ENCODE results near the gene FAM53A.
"Not testable (repeated sequence)": the region's sequence is repeated elsewhere in the genome, so short reads cannot be mapped to it uniquely, and the experiment has no call there.

Gene FAM53A

DNA sequence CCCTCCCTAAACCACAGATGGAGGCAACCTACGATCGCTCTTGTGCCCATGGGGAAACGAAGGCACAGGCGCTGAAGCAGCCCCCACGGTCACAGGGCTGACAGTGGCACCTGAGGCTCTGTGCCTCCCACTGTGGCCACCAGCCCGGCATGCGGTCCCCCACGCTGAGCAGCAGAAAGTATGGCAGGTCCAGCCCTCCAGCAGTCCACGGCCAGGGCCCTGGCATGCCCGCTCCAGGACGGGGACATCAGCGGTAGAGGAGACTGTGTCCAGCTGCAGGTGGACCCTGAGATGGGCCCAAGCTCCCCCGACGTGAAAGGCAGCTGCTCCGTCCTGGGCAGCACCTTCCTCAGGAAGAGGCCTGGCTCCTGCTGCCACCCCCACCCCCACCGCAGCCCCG, 61.2 kb downstream of the FAM53A start:
- no peak for DNase-seq (ENCODE audit: low spot score)

DNA sequence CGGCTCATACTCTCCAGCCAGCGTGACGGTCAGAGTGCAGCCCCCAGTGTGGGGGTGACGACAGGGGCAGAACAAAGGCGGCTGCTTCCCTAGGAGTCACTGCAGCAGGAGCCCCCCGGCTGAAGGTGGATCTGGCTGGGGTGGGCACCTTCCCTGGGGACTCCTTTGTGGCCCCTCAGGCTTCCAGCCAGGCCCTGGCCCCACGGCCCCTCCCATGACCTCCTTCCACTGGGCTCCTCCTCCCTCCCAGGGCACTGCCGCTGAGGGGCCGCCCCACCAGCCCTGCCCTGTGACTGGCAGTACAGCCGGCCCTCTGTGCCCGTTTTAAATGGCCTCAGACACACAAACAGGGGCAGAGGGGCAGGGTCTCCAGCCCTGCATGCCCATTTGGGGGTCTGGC, 61.9 kb downstream of the FAM53A start:
- DNase-seq (ENCODE audit: low spot score): no peak

DNA sequence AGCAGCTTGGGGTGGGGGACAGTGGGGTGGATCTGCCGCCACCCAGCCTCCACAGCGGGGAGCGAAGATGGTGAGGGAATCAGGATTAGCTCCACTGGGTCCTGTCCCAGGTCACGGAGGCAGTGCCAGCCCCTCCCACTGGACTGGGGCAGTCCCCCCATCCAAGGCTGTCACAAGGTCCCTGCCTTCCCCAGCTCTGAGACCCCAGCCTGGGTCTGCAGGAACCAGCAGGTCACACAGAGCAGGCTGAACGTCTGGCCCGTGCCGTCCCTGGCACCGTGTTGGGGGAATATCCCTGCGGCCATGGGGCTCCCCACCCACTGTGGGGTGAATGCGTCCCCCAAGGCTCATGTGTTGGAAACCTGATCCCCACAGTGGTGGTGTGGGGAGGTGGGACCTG, 62.6 kb downstream of the FAM53A start:
- no peak for DNase-seq (ENCODE audit: low spot score)

DNA sequence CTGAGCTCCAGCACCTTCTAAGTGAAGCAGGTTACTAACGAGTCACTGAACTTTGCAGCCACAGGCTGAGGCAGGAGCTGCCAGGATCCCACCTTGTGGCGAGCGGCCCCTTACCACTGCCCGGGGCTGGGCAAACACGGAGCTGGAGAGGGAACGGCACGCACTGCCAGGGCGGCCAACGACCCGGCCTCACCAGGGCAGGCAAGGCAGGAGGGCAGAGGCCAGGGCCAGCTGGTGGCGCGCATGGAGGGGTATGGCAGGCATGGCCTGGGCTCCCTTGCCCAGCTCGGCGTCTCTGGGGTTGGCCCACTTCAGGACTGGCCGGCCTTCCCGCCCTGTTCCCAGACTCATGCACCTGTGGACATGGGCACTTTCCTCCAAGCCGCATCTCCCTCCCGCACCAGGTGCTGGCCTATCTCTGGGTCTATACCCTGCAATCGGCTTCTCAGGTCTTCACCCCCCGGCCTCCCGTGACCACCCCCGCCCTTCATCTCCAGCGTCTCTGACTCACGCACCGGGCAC, 64.9 kb downstream of the FAM53A start:
- no peak for DNase-seq (ENCODE audit: low spot score)

DNA sequence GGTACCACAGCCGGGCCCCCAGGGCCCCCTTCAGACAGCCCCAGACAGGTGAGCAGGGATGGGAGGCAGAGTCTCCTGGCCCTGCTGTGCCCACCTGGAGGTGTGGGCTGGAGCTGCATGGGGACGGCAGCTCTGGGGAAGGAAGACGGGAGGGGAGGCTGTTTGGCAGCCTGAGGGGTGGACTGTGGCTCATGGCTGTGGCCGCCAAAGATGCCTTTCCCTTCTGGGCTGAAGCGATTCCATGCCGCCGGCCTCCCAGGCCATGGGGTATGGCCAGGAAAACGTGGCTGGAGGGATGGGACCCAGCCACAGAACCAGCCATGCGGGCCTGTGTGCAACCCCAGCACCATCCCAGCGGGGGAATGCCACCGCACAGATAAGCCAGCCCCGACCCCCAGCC, 65.7 kb downstream of the FAM53A start:
- DNase-seq (ENCODE audit: low spot score): no peak

DNA sequence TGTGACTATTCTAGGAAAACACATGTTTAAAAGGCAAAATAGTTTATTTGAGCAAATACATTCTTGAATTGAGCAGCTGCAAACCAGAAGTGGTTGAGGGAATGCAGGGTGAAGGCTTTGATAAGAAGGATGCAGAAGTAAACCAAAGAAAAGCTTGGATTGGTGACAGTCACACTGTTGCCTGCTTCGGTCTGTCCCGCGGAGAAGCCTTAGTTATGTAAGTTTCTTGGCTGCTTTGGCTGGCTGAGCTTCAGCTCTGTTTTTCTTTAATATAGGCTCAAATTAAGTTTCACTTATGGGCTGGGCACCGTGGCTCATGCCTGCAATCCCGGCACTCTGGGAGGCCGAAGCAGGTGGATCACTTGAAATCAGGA, 67.6 kb downstream of the FAM53A start:
- no peak for DNase-seq (ENCODE audit: low spot score)

DNA sequence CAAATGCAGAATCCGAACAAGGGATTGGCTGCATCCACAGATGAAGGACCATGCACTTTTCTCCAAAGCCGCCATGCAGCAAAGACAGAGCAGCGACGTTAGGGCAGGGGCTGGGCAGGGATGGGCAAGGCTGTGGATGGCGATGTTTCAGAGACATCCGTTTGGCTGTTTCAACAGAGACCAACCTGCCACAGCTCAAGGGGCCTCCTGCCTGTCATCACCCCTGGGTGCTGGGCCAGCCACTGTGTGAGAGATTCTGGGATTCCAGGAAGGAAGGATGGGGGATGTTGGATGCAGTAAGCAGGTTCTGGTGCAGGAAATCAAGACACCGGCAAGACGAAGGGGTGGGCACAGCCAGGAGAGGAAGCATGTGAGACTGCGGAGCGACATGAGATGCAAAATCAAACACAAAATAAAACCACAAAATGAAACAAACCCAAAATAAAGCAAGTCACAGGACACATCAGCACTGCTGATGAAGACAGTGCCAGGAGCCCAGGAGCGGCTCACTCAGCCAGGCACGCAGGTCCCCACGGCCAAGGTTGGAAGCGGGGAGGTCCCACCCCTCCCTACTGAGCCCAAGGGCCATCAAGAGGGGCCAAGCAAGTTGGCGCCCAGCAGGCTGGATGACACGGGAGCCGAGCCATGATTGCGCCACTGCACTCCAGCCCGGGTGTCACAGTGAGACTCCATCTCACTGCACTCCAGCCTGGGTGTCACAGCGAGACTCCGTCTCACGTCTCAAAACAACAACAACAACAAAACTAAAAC, 68.1 kb downstream of the FAM53A start:
- no peak for DNase-seq (ENCODE audit: low spot score)

DNA sequence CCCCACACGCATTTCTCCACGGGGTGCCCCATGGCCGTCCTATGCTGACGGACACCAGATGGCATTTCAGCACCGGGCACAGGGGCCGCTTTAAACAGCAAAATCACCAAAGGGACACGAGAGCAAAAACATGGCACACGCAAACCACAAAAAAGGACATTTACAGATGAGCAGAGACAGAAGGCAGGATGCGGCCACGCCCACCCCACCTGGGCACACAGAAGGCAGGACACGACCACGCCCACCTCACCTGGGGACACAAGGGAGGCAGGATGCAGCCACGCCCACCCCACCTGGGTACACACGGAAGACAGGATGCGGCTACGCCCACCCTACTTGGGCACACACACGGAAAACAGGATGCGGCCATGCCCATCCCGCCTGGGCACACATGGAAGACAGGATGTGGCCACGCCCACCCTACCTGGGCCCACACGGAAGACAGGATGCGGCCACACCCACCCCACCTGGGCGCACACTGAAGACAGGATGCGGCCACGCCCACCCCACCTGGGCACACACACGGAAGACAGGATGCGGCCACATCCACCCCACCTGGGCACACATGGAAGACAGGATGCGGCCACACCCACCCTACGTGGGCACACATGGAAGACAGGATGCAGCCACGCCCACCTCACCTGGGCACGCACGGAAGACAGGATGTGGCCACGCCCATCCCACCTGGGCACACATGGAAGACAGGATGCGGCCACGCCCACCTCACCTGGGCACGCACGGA, 69.1 kb downstream of the FAM53A start:
- DNase-seq (ENCODE audit: low spot score): no peak

DNA sequence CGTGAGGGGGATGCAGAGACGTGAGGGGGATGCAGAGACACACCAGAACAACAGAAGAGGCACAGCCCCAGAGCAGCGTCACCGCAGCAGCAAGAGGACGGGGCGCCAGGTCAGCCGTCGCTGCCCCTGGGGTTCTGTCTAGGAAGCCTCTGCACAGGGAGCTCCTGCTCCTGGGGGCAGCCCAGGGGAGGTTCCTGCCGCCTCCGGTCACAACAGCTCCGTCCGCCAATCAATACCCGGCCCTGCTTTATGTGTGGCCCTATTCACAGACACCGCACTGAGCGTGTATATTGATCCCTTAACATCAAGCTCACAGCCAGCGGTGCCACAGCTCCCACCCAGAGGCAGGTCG, 69.6 kb downstream of the FAM53A start:
- DNase-seq (ENCODE audit: low spot score): no peak

DNA sequence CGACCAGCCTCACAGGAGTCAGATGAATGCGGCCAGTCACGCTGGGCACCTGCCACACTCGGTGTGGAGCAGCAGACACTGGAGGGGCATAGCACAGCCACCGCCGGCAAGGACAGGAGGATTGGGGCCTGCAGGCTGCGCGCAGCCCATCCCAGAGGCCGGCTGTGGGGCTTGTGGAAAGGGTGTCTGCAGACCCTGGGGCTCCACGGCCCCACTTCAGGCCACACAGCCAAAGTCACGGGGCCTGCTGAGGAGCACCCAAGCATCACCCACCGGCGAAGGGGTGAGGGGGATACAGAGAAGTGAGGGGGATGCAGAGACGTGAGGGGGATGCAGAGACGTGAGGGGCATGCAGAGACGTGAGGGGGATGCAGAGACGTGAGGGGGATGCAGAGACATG, 70.1 kb downstream of the FAM53A start:
- DNase-seq (ENCODE audit: low spot score): no peak

DNA sequence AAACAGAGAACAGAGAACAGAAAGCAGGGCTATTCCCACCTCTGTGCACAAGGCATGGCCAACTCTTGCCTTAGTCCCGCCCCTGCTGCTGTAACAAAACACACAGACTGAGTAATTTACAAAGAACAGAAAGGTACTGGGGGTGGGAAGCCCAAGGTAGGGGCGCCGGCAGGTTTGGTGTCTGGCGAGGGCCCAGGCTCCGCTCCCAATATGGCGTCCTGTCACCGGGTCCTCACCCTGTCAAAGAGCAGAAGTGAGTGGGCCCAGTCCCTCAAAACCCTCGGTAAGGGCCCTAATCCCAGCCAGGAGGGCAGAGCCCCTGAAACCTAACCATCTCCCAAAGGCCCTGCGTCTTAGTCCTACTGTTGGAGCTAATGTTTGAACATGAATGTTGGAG, 71.0 kb downstream of the FAM53A start:
- DNase-seq (ENCODE audit: low spot score): no peak

DNA sequence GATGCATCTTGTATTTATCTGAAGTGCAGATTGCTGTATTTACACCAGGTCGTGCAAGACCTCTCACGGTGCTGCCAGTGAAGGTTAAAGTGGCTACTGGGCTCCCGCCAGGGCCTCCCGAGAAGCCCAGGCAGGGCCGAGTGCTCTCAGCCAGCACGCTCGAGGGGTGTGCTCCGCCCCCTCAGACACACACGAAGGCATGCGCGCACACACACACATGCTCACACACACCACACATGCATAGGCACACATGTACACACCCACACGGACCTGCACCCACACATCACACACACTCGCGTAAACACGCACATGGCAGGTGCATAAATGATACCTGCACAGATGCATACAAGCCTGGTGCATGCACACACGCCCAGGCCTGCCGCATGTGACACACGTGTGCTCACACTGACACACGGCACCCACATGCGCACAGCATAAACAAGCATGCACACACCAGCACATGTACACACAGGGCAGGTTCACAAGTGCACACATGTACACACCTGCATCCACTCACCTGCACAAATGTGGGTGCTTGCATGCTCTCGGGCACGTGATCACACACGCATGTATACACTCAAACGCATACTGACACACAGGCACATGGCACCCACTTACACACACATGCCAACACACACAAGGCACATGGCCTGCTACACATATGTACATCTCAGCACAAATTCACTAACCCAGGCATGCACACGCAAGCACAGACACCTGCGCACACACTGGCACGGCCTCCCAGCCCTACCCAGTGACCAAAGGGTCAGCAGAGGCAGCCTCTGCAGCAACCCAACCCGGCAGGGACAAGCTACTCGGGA, 71.6 kb downstream of the FAM53A start:
- no peak for DNase-seq (ENCODE audit: low spot score)

DNA sequence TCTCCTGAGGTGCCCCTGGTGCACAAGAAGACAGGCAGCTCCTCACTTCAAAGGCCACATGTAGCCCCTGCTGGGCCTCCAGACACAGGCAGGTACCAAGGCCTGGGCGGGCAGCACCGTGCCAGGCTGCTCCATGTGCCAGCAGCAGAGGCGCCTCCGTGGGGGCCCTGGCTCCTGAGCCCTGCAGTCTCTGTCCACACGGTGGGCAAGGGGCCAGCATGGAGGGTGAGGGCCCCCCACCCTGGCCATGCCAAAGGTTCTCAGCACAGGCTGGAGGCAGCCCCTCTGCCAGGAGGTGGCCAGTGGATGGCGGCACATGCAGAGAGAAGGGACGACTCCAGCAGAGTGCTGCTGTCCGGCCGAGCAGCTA, 72.6 kb downstream of the FAM53A start:
- DNase-seq (ENCODE audit: low spot score): no peak

DNA sequence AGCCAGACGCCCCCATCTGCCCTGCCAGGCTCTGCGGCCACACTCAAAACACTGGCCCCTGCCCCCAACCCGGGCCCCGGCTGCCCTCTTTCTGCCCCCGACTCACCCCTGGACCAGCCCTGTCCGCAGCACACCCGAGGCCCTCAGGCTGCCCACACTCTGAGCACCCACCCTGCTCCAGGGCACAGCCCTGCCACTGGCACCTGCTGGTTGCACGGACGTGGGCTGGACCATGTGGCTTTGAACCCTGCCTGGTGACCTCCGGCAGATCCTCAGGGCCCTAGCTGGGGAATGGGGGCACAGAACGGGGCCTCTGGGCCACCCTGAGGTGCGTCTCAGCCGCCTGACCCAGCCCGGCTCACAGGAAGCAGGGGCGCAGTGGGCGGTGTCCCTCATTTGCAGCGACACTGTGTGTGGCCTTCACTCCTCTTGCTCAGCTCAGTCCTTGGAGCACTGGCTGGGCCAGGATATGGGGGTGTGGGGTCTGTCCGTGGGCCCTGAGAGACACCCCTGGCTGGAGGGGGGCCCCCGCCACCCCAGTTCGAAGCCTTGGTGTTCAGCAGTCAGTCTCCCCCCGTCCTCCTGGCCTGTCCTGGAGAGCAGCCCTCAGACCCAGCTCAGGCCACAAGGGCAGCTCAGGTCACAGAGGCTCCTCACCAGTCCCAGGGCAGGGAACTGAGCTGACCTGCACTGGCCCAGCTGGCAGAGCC, 73.2 kb downstream of the FAM53A start:
- DNase-seq (ENCODE audit: low spot score): no peak

DNA sequence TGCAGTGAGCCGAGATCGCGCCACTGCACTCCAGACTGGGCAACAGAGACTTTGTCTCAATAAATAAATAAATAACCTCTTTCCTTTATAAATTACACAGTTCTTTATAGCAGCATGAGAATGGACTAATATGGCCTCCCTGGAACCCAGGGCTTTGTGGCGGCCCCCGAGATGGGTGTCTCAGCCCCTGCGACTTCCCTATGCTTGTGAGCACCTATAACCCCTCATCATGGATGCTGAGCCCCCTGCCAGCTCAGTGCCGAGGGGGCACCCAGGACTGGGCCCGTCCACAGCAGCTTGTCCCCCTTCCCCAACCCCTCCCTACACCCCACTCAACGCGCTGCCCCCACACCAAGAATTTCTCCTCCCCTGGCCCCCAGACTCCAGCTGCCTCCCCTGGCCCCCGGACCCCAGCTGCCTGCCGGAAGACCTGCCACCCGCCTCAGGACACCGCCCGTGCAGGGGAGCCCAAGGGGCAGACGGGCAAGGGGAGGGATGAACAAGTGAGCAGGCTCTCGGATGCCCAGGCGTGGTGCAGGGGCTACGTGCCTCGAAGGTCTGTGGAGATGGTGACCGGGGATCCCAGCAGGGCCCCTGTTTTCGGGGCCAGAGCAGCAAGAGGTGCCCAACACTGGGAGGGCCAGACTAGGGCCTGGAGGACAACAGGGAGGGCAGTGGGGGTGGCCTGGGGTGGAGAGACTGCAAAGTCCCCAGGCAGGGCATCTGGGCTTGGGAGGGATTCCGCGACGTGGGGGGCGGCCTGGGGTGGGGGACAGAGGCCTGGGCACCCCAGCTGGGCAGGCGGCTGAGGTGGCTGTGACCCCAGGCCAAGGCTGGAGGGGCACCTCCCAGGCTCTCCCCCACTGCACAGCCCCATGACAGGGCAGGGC, 74.0 kb downstream of the FAM53A start:
- DNase-seq (ENCODE audit: low spot score): no peak

DNA sequence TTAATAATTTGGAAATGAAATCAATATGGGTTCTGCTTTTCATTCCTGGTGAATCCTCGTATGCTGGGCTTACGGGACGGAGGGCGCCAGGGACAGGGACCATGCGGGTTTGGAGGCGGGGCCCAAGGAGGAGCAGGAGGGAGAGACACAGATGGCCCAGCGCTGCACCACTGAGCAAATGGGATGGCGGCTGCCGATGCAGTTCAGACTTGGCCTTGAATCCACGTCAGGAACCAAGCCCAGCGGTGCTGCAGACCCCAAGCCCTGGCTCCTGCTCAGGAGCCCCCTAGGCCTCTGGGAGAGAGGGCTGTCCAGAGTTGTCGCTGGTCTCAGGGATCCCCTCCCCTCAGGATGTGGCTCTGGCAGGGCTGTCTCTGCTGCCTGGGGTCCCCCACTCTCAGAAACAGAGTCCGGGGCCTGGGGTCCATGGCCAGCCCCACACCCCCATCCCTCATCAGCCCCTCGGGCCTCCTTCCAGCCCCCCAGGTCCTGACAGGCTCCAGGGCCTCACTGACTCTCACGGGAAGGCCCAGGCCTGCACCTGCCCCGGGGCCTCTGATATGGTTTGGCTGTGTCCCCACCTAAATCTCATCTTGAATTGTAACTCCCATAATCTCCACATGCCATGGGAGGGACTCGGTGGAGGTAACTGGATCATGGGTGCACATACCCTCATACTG, 75.2 kb downstream of the FAM53A start:
- DNase-seq (ENCODE audit: low spot score): no peak

DNA sequence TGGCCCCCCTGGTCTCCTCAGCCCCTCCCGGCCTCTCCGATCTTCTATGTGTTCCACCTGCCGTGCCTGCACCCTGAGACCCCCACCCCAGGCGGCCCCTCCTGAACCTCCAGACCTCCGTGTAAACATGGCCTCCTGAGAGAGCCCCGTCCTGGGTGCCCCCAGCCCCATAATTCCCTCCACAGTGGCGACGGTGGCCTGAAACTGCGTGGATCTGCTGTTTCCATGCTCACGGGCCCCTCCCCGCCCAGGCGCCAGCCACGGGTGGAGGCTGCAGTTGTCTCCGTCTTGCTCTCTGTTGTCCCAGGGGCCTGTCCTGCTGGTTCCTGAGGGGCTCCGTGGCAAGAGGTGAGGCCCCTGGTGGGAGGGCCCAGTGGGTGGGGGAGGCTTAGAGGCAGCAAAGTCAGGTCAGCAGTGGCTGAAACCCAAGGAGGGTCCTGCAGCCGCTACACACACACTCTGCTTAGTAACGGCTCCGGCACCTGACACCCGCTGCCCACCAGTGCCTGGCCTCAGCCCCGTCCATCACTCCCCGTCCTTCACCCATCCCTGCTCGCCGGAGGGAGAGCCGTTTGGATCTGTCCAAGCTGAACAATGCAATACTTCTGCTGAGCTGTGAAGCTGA, 75.8 kb downstream of the FAM53A start:
- no peak for DNase-seq (ENCODE audit: low spot score)

DNA sequence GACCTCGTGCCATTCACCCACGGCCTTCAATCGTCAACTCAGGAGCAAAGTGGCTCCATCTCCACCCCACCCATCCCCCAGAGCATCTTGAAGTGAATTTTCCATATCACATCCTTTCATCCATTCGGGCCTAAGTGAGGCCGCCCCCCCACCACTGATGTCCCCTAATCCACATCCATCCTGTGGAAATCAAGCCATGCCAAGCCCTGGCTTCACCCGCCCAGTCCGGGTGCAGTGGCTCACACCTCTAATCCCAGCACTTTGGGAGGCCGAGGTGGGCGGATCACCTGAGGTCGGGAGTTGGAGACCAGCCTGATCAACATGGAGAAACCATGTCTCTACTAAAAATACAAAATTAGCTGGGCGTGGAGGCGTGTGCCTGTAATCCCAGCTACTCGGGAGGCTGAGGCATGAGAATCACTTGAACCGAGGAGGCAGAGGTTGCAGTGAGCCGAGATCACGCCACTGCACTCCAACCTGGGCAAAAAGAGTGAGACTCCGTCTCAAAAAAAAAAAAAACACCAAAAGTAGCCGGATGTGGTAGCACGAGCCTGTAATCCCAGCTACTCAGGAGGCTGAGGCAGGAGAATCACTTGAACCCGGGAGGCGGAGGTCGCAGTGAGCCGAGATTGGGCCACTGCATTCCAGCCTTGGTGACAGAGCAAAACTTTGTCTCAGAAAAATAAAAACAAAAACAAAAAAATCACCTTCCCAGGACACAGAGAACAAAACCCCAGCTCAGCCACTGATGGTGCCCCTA, 76.5 kb downstream of the FAM53A start:
- not testable (repeated sequence) for DNase-seq (ENCODE audit: low spot score)

DNA sequence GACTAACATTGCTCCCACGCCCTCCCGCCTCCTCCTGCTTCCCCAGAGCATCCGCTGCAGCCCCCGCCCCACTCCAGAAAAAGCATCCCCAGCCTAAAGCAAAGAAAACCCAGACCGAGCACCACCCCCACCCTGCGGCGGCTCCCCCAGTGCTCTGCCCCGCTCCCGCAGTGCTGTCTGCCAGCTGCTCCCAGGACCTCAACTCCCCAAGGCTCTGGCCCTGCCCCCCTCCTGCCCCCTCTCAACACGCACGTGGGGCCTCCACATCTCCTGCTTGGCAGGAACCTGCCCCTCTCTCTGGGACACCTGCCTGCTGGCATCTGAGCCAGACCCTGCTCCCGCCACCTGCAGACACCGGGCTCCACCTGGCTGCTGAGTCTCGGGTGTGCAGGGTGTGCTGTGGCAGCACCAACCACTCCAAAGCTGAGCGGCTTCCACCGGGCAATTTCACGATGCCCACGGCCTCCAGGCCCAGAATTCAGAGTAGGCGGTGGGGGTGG, 79.4 kb downstream of the FAM53A start:
- no peak for DNase-seq (ENCODE audit: low spot score)
